Measurements from ENCODE around the gene PLSCR4.

PLSCR4 gene

DNA sequence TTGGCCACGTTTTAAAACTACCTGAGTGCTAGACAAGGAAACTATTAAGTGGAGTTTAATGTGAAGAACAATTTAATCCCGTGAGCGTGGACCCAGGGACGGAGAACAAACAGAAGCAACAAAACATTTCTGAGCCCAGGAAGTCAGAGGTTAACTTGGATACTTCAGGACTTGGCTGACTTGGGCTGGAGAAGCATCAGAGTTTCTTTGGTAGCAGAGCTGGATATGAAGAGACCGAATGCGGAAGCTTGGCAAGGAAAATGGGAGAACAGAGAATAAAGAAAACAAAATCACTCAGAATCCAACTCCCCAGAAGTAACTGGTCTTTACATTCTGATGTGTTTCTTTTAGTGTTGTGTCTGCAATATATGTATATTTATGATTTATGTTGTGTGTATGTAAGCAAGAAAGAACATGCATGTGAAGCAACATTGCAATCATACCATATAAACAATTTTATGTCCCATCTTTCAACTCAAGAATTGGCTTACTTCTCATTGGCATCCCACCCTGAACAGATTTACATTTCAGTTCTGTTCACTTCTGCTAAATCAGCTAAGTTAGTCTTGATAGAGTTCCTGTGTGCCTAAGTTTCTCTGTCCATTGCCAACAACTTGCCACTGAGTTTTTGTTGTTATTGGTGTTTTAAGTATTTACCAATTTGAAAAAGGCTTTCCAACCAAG lies 72.8 kb downstream of the PLSCR4 start (continued):
- no peak for TF ChIP-seq ZNF214 (tag by site-specific recombination; IDR thresholded peaks at IDR 0.05; ENCODE audit: borderline replicate concordance)
- TF ChIP-seq SP2 (tag by site-specific recombination; IDR thresholded peaks at IDR 0.05), result no peak
- no peak for TF ChIP-seq MYNN (tag by site-specific recombination; IDR thresholded peaks at IDR 0.05; ENCODE audit: borderline replicate concordance)
- TF ChIP-seq ZFP69B (tag by site-specific recombination; IDR thresholded peaks at IDR 0.05), result no peak

DNA sequence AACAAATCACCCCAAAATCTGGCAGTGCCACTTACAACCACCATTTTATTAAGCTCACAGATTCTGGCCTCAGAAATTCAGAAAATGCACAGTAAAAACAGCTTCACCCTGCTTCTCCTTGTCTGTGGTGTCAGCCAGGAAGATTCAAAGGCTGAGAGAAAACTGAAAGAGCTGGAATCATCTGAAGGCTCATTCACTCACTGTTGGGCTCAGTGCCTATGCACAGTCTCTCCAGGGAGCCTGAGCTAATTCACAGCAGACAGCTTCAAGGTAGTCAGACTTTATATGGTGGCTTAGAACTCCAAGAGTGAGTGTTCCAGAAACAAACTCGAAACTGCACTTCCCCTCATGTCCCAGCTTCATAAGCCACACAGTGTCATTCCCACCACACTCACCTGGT lies 73.4 kb downstream of the PLSCR4 start:
- POLR2A ChIA-PET, result no interaction called here
- Histone ChIP-seq H3K36me3 (ENCODE audit: control insufficient read depth in 2 of 2, insufficient read depth in 1 of 2, low read length in 2 of 2) (no peaks in the 10 kb centered on the region), H3K4me1 (ENCODE audit: control insufficient read depth, insufficient read depth, low read length) (no peaks in the 10 kb centered on the region), H3K4me3 (ENCODE audit: low read depth, low read length) (no peak overlapping the region), H3K9me3 (ENCODE audit: control insufficient read depth, insufficient read depth, low read depth, low read length) (no peaks in the 10 kb centered on the region), H3K27ac (ENCODE audit: extremely low read depth, low read depth, low read length) (no peak overlapping the region)
- TF ChIP-seq, protein P1, sequence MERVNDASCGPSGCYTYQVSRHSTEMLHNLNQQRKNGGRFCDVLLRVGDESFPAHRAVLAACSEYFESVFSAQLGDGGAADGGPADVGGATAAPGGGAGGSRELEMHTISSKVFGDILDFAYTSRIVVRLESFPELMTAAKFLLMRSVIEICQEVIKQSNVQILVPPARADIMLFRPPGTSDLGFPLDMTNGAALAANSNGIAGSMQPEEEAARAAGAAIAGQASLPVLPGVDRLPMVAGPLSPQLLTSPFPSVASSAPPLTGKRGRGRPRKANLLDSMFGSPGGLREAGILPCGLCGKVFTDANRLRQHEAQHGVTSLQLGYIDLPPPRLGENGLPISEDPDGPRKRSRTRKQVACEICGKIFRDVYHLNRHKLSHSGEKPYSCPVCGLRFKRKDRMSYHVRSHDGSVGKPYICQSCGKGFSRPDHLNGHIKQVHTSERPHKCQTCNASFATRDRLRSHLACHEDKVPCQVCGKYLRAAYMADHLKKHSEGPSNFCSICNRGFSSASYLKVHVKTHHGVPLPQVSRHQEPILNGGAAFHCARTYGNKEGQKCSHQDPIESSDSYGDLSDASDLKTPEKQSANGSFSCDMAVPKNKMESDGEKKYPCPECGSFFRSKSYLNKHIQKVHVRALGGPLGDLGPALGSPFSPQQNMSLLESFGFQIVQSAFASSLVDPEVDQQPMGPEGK (tag by site-specific recombination; IDR thresholded peaks at IDR 0.05), result no peak
- TF ChIP-seq, protein P2, sequence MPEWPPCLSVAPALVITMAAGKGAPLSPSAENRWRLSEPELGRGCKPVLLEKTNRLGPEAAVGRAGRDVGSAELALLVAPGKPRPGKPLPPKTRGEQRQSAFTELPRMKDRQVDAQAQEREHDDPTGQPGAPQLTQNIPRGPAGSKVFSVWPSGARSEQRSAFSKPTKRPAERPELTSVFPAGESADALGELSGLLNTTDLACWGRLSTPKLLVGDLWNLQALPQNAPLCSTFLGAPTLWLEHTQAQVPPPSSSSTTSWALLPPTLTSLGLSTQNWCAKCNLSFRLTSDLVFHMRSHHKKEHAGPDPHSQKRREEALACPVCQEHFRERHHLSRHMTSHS (tag by site-specific recombination; IDR thresholded peaks at IDR 0.05), result no peak
- TF ChIP-seq ZNF335 (tag by site-specific recombination; conservative IDR thresholded peaks at IDR 0.05) (no peak), ZNF664 (tag by site-specific recombination; IDR thresholded peaks at IDR 0.05) (no peak), MEIS1 (CRISPR knock-in tag; IDR thresholded peaks at IDR 0.05; ENCODE audit: borderline replicate concordance) (no peak), ZNF473 (tag by site-specific recombination; IDR thresholded peaks at IDR 0.05) (no peak), KLF9 (tag by site-specific recombination; IDR thresholded peaks at IDR 0.05; ENCODE audit: low read depth) (no peak), ZNF223 (tag by site-specific recombination; IDR thresholded peaks at IDR 0.05) (no peak), REPIN1 (tag by site-specific recombination; IDR thresholded peaks at IDR 0.05; ENCODE audit: low read depth) (no peak)
- TF ChIP-seq, protein P3, sequence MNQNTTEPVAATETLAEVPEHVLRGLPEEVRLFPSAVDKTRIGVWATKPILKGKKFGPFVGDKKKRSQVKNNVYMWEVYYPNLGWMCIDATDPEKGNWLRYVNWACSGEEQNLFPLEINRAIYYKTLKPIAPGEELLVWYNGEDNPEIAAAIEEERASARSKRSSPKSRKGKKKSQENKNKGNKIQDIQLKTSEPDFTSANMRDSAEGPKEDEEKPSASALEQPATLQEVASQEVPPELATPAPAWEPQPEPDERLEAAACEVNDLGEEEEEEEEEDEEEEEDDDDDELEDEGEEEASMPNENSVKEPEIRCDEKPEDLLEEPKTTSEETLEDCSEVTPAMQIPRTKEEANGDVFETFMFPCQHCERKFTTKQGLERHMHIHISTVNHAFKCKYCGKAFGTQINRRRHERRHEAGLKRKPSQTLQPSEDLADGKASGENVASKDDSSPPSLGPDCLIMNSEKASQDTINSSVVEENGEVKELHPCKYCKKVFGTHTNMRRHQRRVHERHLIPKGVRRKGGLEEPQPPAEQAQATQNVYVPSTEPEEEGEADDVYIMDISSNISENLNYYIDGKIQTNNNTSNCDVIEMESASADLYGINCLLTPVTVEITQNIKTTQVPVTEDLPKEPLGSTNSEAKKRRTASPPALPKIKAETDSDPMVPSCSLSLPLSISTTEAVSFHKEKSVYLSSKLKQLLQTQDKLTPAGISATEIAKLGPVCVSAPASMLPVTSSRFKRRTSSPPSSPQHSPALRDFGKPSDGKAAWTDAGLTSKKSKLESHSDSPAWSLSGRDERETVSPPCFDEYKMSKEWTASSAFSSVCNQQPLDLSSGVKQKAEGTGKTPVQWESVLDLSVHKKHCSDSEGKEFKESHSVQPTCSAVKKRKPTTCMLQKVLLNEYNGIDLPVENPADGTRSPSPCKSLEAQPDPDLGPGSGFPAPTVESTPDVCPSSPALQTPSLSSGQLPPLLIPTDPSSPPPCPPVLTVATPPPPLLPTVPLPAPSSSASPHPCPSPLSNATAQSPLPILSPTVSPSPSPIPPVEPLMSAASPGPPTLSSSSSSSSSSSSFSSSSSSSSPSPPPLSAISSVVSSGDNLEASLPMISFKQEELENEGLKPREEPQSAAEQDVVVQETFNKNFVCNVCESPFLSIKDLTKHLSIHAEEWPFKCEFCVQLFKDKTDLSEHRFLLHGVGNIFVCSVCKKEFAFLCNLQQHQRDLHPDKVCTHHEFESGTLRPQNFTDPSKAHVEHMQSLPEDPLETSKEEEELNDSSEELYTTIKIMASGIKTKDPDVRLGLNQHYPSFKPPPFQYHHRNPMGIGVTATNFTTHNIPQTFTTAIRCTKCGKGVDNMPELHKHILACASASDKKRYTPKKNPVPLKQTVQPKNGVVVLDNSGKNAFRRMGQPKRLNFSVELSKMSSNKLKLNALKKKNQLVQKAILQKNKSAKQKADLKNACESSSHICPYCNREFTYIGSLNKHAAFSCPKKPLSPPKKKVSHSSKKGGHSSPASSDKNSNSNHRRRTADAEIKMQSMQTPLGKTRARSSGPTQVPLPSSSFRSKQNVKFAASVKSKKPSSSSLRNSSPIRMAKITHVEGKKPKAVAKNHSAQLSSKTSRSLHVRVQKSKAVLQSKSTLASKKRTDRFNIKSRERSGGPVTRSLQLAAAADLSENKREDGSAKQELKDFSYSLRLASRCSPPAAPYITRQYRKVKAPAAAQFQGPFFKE (tag by site-specific recombination; IDR thresholded peaks at IDR 0.05; ENCODE audit: borderline replicate concordance), result no peak
- TF ChIP-seq, protein P4, sequence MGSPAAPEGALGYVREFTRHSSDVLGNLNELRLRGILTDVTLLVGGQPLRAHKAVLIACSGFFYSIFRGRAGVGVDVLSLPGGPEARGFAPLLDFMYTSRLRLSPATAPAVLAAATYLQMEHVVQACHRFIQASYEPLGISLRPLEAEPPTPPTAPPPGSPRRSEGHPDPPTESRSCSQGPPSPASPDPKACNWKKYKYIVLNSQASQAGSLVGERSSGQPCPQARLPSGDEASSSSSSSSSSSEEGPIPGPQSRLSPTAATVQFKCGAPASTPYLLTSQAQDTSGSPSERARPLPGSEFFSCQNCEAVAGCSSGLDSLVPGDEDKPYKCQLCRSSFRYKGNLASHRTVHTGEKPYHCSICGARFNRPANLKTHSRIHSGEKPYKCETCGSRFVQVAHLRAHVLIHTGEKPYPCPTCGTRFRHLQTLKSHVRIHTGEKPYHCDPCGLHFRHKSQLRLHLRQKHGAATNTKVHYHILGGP (tag by site-specific recombination; IDR thresholded peaks at IDR 0.05), result no peak
- CTCF ChIA-PET, result interaction anchor here (0.6 to 1.4 kb wide), 4 partner anchors 10 to 275 kb away, joined by 3 to 10 read pairs (median 5); no protein-coding TSS in a partner anchor
